ENCODE data around the gene TNNT2. TPM values are rescaled to one million over a fixed set of nuclear protein-coding genes. Genes with fewer than 3 reads are reported as not detected.

The TNNT2 gene
- total and polyA plus RNA-seq, 2 donors (not counting 1 experiment from before 2014, with no cell fraction given), result 1.4 TPM; not detected in 1

DNA sequence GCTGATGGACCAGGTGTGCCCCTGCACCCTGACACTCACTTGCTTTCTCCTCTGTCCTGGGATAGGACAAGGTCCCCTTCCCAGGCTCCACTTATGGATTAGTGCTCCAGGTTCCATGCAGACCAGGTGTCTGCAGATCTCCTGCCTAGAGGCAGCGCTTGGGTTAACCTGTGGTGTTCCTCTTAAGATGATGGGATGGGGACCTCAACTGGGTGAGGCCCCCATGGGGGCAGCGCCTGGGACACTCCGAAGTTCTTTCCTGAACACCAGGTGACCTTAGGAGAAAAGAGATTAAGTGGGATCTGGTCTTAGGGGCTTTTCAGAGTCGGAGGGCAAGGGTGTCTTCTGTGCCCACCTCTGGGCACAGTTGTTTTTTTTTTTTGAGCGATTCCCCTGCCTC lies 21.2 kb downstream of the TNNT2 start:
- no peak for DNase-seq (ENCODE audit: low read depth in 2 of 2)
- Histone ChIP-seq H3K79me2 (ENCODE audit: control insufficient read depth, insufficient read depth, low read length) (no peaks in the 10 kb centered on the region), H4K20me1 (ENCODE audit: control insufficient read depth, extremely low read depth, insufficient read depth, low read length) (no peaks in the 10 kb centered on the region), H3K4me2 (ENCODE audit: extremely low read depth, insufficient read depth, low read length) (no peak overlapping the region), H3K4me3 (replicated peaks in 1 of 4; ENCODE audit: control extremely low read depth in 1 of 4, insufficient read depth in 1 of 4, low read depth in 3 of 4, low read length in 4 of 4) (no peak overlapping the region), H3K27ac (ENCODE audit: insufficient read depth, low read length) (no peak overlapping the region), H3K4me1 (ENCODE audit: control insufficient read depth, extremely low read depth, insufficient read depth, low read length) (no peaks in the 10 kb centered on the region), H3K9me3 (ENCODE audit: control insufficient read depth, insufficient read depth, low read depth, low read length) (no peaks in the 10 kb centered on the region), H2AFZ (ENCODE audit: low read length) (no peak overlapping the region), H3K36me3 (ENCODE audit: control insufficient read depth, insufficient read depth, low read length) (no peaks in the 10 kb centered on the region), H3K27me3 (ENCODE audit: control insufficient read depth, insufficient read depth, low read length) (peaks cover 29% of the 10 kb centered on the region), H3K9ac (ENCODE audit: insufficient read depth, low read length) (no peak overlapping the region)
- no peak for TF ChIP-seq EZH2 (IDR thresholded peaks at IDR 0.05; ENCODE audit: low read length, missing control alignments)
- TF ChIP-seq, protein P1, sequence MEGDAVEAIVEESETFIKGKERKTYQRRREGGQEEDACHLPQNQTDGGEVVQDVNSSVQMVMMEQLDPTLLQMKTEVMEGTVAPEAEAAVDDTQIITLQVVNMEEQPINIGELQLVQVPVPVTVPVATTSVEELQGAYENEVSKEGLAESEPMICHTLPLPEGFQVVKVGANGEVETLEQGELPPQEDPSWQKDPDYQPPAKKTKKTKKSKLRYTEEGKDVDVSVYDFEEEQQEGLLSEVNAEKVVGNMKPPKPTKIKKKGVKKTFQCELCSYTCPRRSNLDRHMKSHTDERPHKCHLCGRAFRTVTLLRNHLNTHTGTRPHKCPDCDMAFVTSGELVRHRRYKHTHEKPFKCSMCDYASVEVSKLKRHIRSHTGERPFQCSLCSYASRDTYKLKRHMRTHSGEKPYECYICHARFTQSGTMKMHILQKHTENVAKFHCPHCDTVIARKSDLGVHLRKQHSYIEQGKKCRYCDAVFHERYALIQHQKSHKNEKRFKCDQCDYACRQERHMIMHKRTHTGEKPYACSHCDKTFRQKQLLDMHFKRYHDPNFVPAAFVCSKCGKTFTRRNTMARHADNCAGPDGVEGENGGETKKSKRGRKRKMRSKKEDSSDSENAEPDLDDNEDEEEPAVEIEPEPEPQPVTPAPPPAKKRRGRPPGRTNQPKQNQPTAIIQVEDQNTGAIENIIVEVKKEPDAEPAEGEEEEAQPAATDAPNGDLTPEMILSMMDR (conservative IDR thresholded peaks at IDR 0.05 in 1 of 2, IDR thresholded peaks at IDR 0.05 in 1 of 2; ENCODE audit: low read depth in 1 of 2, low read length in 2 of 2), result no peak

DNA sequence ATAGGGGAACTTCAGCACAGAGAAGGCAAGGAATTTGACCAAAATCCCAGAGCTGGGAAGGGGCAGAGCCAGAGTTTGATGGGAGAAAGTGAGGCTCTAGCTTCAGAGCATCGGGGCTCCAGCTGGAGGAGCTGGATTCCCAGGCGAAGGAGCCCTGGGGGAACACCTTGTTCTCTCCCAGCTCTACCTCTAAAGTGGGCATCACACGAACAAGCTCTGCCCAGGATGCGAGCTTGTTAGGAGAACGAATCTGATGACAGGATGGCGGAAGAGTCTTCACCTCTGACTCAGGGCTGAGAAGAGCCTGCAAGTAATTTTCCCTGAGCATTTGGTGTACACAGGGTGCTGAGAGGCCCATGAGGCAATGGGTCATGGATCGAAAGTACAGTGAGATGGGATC lies 22.0 kb downstream of the TNNT2 start:
- no peaks in the 10 kb centered on the region for H3K79me2 ChIP-seq (ENCODE audit: control insufficient read depth, insufficient read depth, low read length)
- H2AFZ ChIP-seq (ENCODE audit: low read length), result no peak overlapping the region
- no peaks in the 10 kb centered on the region for H3K9me3 ChIP-seq (ENCODE audit: control insufficient read depth, insufficient read depth, low read depth, low read length)
- TF ChIP-seq, protein P1 (conservative IDR thresholded peaks at IDR 0.05 in 1 of 2, IDR thresholded peaks at IDR 0.05 in 1 of 2; ENCODE audit: low read depth in 1 of 2, low read length in 2 of 2), result no peak
- no peak for TF ChIP-seq EZH2 (IDR thresholded peaks at IDR 0.05; ENCODE audit: low read length, missing control alignments)
- no peaks in the 10 kb centered on the region for H3K4me1 ChIP-seq (ENCODE audit: control insufficient read depth, extremely low read depth, insufficient read depth, low read length)
- no peak for DNase-seq (ENCODE audit: low read depth in 2 of 2)
- no peak overlapping the region for H3K9ac ChIP-seq (ENCODE audit: insufficient read depth, low read length)
- H3K27ac ChIP-seq (ENCODE audit: insufficient read depth, low read length), result no peak overlapping the region
- no peak overlapping the region for H3K4me3 ChIP-seq (replicated peaks in 1 of 4; ENCODE audit: control extremely low read depth in 1 of 4, insufficient read depth in 1 of 4, low read depth in 3 of 4, low read length in 4 of 4)
- H4K20me1 ChIP-seq (ENCODE audit: control insufficient read depth, extremely low read depth, insufficient read depth, low read length), result no peaks in the 10 kb centered on the region
- no peaks in the 10 kb centered on the region for H3K36me3 ChIP-seq (ENCODE audit: control insufficient read depth, insufficient read depth, low read length)
- no peak overlapping the region for H3K4me2 ChIP-seq (ENCODE audit: extremely low read depth, insufficient read depth, low read length)
- peaks cover 25% of the 10 kb centered on the region for H3K27me3 ChIP-seq (ENCODE audit: control insufficient read depth, insufficient read depth, low read length)

DNA sequence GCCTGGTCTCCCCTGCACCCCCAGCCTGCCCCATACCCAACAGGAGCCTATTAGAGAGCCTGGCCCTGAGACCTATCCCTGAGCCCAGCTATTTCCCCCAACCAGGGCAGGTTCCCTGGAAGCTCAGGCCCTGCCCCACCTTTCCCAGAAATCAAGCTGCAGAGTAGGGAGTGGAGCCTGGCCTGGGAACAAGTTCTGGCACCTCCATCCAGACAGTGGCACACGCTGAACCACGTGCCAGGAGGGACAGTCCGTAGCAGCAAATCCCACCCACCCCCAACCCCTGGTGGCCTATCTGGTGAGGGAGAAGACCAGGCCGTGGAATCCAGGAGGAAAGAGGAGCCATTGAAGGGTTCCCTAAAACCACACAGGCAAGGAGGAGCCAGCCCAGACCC lies 22.6 kb downstream of the TNNT2 start:
- Histone ChIP-seq H2AFZ (ENCODE audit: low read length) (no peak overlapping the region), H3K4me2 (ENCODE audit: extremely low read depth, insufficient read depth, low read length) (no peak overlapping the region), H4K20me1 (ENCODE audit: control insufficient read depth, extremely low read depth, insufficient read depth, low read length) (no peaks in the 10 kb centered on the region), H3K9me3 (ENCODE audit: control insufficient read depth, insufficient read depth, low read depth, low read length) (no peaks in the 10 kb centered on the region), H3K4me1 (ENCODE audit: control insufficient read depth, extremely low read depth, insufficient read depth, low read length) (no peaks in the 10 kb centered on the region), H3K9ac (ENCODE audit: insufficient read depth, low read length) (no peak overlapping the region), H3K27me3 (ENCODE audit: control insufficient read depth, insufficient read depth, low read length) (peaks cover 25% of the 10 kb centered on the region), H3K79me2 (ENCODE audit: control insufficient read depth, insufficient read depth, low read length) (no peaks in the 10 kb centered on the region), H3K27ac (ENCODE audit: insufficient read depth, low read length) (no peak overlapping the region), H3K4me3 (replicated peaks in 1 of 4; ENCODE audit: control extremely low read depth in 1 of 4, insufficient read depth in 1 of 4, low read depth in 3 of 4, low read length in 4 of 4) (no peak overlapping the region), H3K36me3 (ENCODE audit: control insufficient read depth, insufficient read depth, low read length) (no peaks in the 10 kb centered on the region)
- TF ChIP-seq, protein P1 (conservative IDR thresholded peaks at IDR 0.05 in 1 of 2, IDR thresholded peaks at IDR 0.05 in 1 of 2; ENCODE audit: low read depth in 1 of 2, low read length in 2 of 2), result no peak
- no peak for TF ChIP-seq EZH2 (IDR thresholded peaks at IDR 0.05; ENCODE audit: low read length, missing control alignments)
- DNase-seq (ENCODE audit: low read depth in 2 of 2), result no peak

Data from fibroblast of lung (primary cell).